ENCODE measurements around the gene VPREB1. TPM values are rescaled to one million over a fixed set of nuclear protein-coding genes. Genes with fewer than 3 reads are reported as not detected.
"Not testable (repeated sequence)": the region's sequence is repeated elsewhere in the genome, so short reads cannot be mapped to it uniquely, and the experiment has no call there.

Gene VPREB1
- total RNA-seq, 1 donor from 2014 or later, result not detected

GRCh38 chr22:22241554-22241898, 3.1 kb upstream of the VPREB1 start:
- intact Hi-C loops (cut with DNase I), result no loop called here
- DNase-seq, result no peak

GRCh38 chr22:22242488-22242887, 2.1 kb upstream of the VPREB1 start:
- intact Hi-C loops (cut with DNase I), result no loop called here
- DNase-seq, result no peak
- no peak for ATAC-seq (ENCODE audit: poor library complexity)

More at GRCh38 chr22:22241554-22241898, 3.1 kb upstream of the VPREB1 start:
- ATAC-seq (ENCODE audit: poor library complexity), result no peak

- DNase-seq (no peak), ATAC-seq (ENCODE audit: poor library complexity) (no peak)
- intact Hi-C loops (cut with DNase I), result no loop called here
Observed at GRCh38 chr22:22243033-22243680, 1.4 kb upstream of the VPREB1 start.

- intact Hi-C loops (cut with DNase I), result no loop called here
- DNase-seq, result no peak
- no peak for ATAC-seq (ENCODE audit: poor library complexity)
Observed at GRCh38 chr22:22245256-22245909, 797 bp downstream of the VPREB1 start.

- DNase-seq (no peak), ATAC-seq (ENCODE audit: poor library complexity) (no peak)
- intact Hi-C loops (cut with DNase I), result no loop called here
Observed at GRCh38 chr22:22245935-22246525, 1.4 kb downstream of the VPREB1 start.

GRCh38 chr22:22246706-22247105, 2.1 kb downstream of the VPREB1 start:
- intact Hi-C loops (cut with DNase I), result no loop called here
- DNase-seq (no peak), ATAC-seq (ENCODE audit: poor library complexity) (no peak)

- ATAC-seq (ENCODE audit: poor library complexity) (no peak), DNase-seq (no peak)
- intact Hi-C loops (cut with DNase I), result no loop called here
Observed at GRCh38 chr22:22248878-22249277, 4.3 kb downstream of the VPREB1 start.

- ATAC-seq (ENCODE audit: poor library complexity); intact Hi-C loops (cut with DNase I); DNase-seq: not testable (repeated sequence)
Observed at GRCh38 chr22:22250651-22251050, 6.1 kb downstream of the VPREB1 start.

- DNase-seq; ATAC-seq (ENCODE audit: poor library complexity); intact Hi-C loops (cut with DNase I): not testable (repeated sequence)
Observed at GRCh38 chr22:22256133-22256532, 11.5 kb downstream of the VPREB1 start.

GRCh38 chr22:22258597-22259415, 14.2 kb downstream of the VPREB1 start:
- ATAC-seq (ENCODE audit: poor library complexity); DNase-seq; intact Hi-C loops (cut with DNase I): not testable (repeated sequence)

GRCh38 chr22:22260169-22260568, 15.6 kb downstream of the VPREB1 start:
- DNase-seq; intact Hi-C loops (cut with DNase I); ATAC-seq (ENCODE audit: poor library complexity): not testable (repeated sequence)

- intact Hi-C loops (cut with DNase I); DNase-seq; ATAC-seq (ENCODE audit: poor library complexity): not testable (repeated sequence)
Observed at GRCh38 chr22:22260586-22260985, 16.0 kb downstream of the VPREB1 start.

GRCh38 chr22:22262332-22263074, 17.9 kb downstream of the VPREB1 start:
- intact Hi-C loops (cut with DNase I); ATAC-seq (ENCODE audit: poor library complexity); DNase-seq: not testable (repeated sequence)

GRCh38 chr22:22263823-22264222, 19.2 kb downstream of the VPREB1 start:
- intact Hi-C loops (cut with DNase I); ATAC-seq (ENCODE audit: poor library complexity); DNase-seq: not testable (repeated sequence)

GRCh38 chr22:22270036-22270676, 25.6 kb downstream of the VPREB1 start:
- DNase-seq; intact Hi-C loops (cut with DNase I): not testable (repeated sequence)

GRCh38 chr22:22277423-22277822, 32.8 kb downstream of the VPREB1 start:
- ATAC-seq (ENCODE audit: poor library complexity); DNase-seq: not testable (repeated sequence)

More at GRCh38 chr22:22270036-22270676, 25.6 kb downstream of the VPREB1 start:
- not testable (repeated sequence) for ATAC-seq (ENCODE audit: poor library complexity)

GRCh38 chr22:22284962-22285756, 40.6 kb downstream of the VPREB1 start:
- intact Hi-C loops (cut with DNase I); ATAC-seq (ENCODE audit: poor library complexity); DNase-seq: not testable (repeated sequence)

More at GRCh38 chr22:22277423-22277822, 32.8 kb downstream of the VPREB1 start:
- intact Hi-C loops (cut with DNase I), result not testable (repeated sequence)
